Parathyroid adenoma (tissue), 2 donors: ENCODE measurements around the gene MOB1B.
"Not testable (repeated sequence)": the region's sequence is repeated elsewhere in the genome, so short reads cannot be mapped to it uniquely, and the experiment has no call there.

Experiments
- H2AFZ ChIP-seq: fragments of 300-600 bp; sonication (generic); one replicate; pipeline ENCODE4 v1.7.0; 2017; ENCODE audit warnings: antibody characterized with exemption, mild to moderate bottlenecking
- H3K27ac ChIP-seq: fragments of 300-600 bp; sonication (generic); one replicate; pipeline ENCODE4 v1.7.0; 2017
- H3K27me3 ChIP-seq: fragments of 300-600 bp; sonication (generic); one replicate; pipeline ENCODE4 v1.7.0; 2017; ENCODE audit warnings: low read length; ENCODE audit not compliant: control insufficient read depth, insufficient read depth
- H3K36me3 ChIP-seq: fragments of 300-600 bp; sonication (generic); one replicate; pipeline ENCODE4 v1.7.0; 2017; ENCODE audit warnings: low read length; ENCODE audit not compliant: control insufficient read depth, insufficient read depth
- H3K4me1 ChIP-seq: fragments of 300-600 bp; sonication (generic); one replicate; pipeline ENCODE4 v1.7.0; 2017; ENCODE audit warnings: control low read depth
- H3K4me2 ChIP-seq: fragments of 300-600 bp; sonication (generic); one replicate; pipeline ENCODE4 v1.7.0; 2017; ENCODE audit warnings: low read length
- H3K4me3 ChIP-seq: fragments of 300-600 bp; sonication (generic); one replicate; pipeline ENCODE4 v1.7.0; 2017; ENCODE audit warnings: low read depth, low read length
- H3K79me2 ChIP-seq: fragments of 300-600 bp; sonication (generic); one replicate; pipeline ENCODE4 v1.7.0; 2017; ENCODE audit warnings: control low read depth
- H3K9ac ChIP-seq: fragments of 300-600 bp; sonication (generic); one replicate; pipeline ENCODE4 v1.7.0; 2017; ENCODE audit warnings: mild to moderate bottlenecking
- H3K9me3 ChIP-seq: fragments of 300-600 bp; sonication (generic); one replicate; pipeline ENCODE4 v1.7.0; 2017; ENCODE audit warnings: low read length; ENCODE audit not compliant: control insufficient read depth
- TF ChIP-seq, protein P1 (sequence below): fragments of 300-600 bp; sonication (generic); IDR thresholded peaks from one replicate; pipeline ENCODE4 v1.7.0; 2017; ENCODE audit warnings: antibody characterized with exemption, mild to moderate bottlenecking
- donor health status: primary hyperparathyroidism.

Gene MOB1B

DNA sequence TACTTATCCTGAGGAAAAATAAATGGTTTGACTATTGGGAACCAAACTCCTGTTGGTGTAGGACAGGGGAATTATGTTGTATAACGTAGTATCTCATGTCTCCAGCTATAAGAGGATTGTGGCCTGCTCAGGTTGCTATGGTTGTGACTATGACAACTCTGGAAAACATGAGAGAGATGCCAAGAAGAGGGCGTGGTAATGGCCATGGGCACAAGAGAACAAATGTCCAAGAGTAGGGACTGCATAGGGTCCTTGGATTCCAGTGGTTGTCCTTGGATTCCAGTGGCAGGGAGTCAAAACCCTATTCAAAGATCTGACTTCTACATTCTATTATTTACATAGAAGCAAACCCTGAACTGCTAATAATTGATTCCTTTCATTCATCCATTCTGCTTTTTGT, 6.8 kb upstream of the MOB1B start:
- Histone ChIP-seq H3K36me3 (no peaks in the 10 kb centered on the region), H3K9me3 (no peaks in the 10 kb centered on the region), H3K79me2 (no peaks in the 10 kb centered on the region), H3K27ac (no peak overlapping the region), H2AFZ (no peak overlapping the region), H3K27me3 (no peaks in the 10 kb centered on the region), H3K4me3 (no peak overlapping the region), H3K9ac (no peak overlapping the region), H3K4me1 (no peaks in the 10 kb centered on the region), H3K4me2 (no peak overlapping the region)
- TF ChIP-seq, protein P1, sequence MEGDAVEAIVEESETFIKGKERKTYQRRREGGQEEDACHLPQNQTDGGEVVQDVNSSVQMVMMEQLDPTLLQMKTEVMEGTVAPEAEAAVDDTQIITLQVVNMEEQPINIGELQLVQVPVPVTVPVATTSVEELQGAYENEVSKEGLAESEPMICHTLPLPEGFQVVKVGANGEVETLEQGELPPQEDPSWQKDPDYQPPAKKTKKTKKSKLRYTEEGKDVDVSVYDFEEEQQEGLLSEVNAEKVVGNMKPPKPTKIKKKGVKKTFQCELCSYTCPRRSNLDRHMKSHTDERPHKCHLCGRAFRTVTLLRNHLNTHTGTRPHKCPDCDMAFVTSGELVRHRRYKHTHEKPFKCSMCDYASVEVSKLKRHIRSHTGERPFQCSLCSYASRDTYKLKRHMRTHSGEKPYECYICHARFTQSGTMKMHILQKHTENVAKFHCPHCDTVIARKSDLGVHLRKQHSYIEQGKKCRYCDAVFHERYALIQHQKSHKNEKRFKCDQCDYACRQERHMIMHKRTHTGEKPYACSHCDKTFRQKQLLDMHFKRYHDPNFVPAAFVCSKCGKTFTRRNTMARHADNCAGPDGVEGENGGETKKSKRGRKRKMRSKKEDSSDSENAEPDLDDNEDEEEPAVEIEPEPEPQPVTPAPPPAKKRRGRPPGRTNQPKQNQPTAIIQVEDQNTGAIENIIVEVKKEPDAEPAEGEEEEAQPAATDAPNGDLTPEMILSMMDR: no peak

DNA sequence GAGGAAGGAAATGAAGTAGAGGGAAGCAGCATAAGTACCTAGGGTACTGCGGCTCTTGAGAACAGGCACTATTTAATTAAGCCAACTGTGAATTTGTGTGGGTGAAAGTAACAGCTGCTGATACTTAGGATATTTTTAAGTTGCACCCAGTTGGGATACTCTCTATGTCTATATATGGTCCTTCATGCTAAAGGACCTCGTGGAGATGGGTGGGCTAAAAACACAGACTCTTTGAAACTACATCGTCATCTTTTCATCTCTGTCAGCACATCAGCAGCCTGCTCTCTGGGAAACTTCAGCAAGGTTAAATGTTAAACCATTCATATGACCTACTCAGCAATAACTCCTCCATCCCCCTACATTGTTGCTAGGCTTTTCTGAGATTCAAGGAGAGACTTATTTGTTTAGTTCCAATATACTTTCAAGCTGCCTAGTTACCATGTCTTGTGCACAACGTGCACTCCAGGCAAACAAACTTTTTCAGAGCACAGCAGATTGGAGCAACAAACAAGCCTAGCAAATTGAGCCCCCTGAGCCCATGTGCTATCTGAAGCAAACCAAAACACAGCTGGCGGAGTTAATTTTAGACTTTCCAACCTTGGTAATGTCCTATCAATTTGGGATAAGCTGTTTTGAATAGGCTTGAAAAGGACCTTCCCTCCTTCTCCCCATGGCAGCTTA, 6.2 kb upstream of the MOB1B start:
- H3K27me3 ChIP-seq: no peaks in the 10 kb centered on the region
- H3K4me2 ChIP-seq: no peak overlapping the region
- no peak overlapping the region for H2AFZ ChIP-seq
- no peaks in the 10 kb centered on the region for H3K9me3 ChIP-seq
- H3K79me2 ChIP-seq: no peaks in the 10 kb centered on the region
- TF ChIP-seq, protein P1: no peak
- H3K4me3 ChIP-seq: no peak overlapping the region
- no peaks in the 10 kb centered on the region for H3K36me3 ChIP-seq
- H3K4me1 ChIP-seq: no peaks in the 10 kb centered on the region
- no peak overlapping the region for H3K27ac ChIP-seq
- no peak overlapping the region for H3K9ac ChIP-seq

DNA sequence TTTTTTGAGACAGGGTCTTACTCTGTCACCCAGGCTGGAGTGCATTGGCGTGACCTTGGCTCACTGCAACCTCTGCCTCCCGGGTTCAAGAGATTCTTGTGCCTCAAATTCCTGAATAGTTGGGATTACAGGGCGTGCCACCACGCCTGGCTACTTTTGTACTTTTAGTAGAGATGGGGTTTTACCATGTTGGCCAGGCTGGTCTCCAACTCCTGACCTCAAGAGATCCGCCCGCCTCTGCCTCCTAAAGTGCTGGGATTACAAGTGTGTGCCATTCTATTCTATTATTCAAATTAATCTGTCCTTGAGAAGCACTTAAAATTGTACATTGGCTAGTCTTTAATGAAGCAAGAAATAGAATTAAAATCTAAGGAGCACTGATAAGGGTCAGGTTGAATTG, 3.6 kb upstream of the MOB1B start:
- not testable (repeated sequence) for H3K79me2 ChIP-seq, H3K27me3 ChIP-seq, H2AFZ ChIP-seq, H3K9me3 ChIP-seq, H3K9ac ChIP-seq, H3K4me2 ChIP-seq, H3K27ac ChIP-seq, H3K4me3 ChIP-seq, H3K4me1 ChIP-seq, H3K36me3 ChIP-seq

DNA sequence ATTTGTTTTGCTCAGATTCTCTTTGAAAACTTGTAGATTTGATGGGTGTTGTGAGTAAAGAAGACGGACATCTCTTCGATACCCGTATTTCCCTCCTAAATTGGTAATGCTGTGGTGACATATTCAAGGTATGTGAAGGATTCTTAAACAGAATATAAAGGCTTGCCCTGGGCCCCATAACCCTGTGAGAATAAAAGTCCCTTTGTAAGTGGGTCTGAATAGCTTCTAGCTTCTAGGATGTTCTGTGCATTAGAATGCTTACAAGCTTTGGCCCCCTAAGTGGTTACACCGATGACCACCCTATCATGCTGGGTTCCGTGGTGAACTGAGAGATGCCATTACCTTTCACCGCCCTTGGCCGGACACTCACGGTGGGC, 574 bp upstream of the MOB1B start:
- Histone ChIP-seq H3K27ac (peak overlapping the region; percentile 60), H3K36me3 (no peaks in the 10 kb centered on the region), H3K4me3 (peak overlapping the region; percentile 84), H3K9me3 (no peaks in the 10 kb centered on the region), H3K27me3 (no peaks in the 10 kb centered on the region), H3K79me2 (no peaks in the 10 kb centered on the region), H3K9ac (no peak overlapping the region), H2AFZ (peak overlapping the region; percentile 98), H3K4me1 (no peaks in the 10 kb centered on the region), H3K4me2 (peak overlapping the region; percentile 75)
- TF ChIP-seq, protein P1: no peak

DNA sequence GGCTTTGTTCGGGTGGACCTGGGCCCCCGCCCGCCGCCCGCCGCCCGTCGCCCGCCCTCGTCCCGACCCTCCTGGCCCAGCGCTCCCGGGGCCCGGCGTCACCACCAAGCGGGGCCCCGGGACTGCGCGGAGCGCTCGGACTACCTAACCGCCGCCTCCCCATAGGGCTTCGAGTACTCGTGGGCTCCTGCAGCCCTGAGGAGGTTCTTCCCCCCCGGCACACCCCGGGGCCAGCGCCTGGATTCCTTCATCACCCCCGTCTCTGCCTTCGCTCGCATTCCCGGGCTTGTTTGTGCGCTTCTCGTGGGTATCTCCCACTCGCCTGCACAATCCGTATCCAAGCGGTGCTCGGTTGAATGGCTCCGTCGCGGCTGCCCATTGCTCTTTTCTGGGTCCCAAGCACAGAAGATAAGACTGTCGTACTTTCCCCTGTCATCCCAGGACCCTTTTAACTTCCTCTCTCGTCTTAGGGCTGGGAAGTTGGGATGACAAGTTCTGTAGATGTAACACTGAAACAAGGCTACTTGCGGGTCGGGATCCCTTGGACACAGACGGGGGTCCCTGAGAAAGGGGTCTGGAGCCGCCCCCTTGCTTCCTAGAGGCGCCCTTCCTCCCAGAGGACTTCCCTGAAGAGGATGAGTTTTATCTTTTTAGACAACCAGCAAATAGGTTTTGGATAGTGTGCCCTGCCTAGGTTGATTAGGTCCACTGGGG, 565 bp downstream of the MOB1B start:
- Histone ChIP-seq H3K27ac (peak overlapping the region; percentile 60), H3K9me3 (no peaks in the 10 kb centered on the region), H3K27me3 (no peaks in the 10 kb centered on the region), H3K4me1 (no peaks in the 10 kb centered on the region), H2AFZ (peak overlapping the region; percentile 98), H3K4me3 (peak overlapping the region; percentile 84), H3K36me3 (no peaks in the 10 kb centered on the region), H3K4me2 (peak overlapping the region; percentile 75), H3K9ac (no peak overlapping the region), H3K79me2 (no peaks in the 10 kb centered on the region)
- TF ChIP-seq, protein P1: no peak
